Vagina (tissue), 2 donors: ENCODE results near the gene SERPINE2.

ENCODE experiments used
- POLR2A ChIP-seq, 2 donors: fragments of 450-650 bp; IDR thresholded peaks; one replicate each; pipeline ENCODE4 v1.6.1; 2017; ENCODE audit warnings: antibody characterized with exemption in 2 of 2, mild to moderate bottlenecking in 2 of 2, moderate library complexity in 2 of 2
- TF ChIP-seq, protein P1 (sequence below), 3 experiments: fragments of 450-650 bp in 2 of 3; fragments of 200-600 bp in 1 of 3; sonication (generic) in 1 of 3; IDR thresholded peaks; one replicate each; pipeline ENCODE4 v1.5.1; 2017 to 2019; ENCODE audit warnings: antibody characterized with exemption in 3 of 3, mild to moderate bottlenecking in 2 of 3, moderate library complexity in 2 of 3

GRCh38 chr2:223976635-223977226 lies 62.4 kb downstream of the SERPINE2 start:
- TF ChIP-seq, protein P1, sequence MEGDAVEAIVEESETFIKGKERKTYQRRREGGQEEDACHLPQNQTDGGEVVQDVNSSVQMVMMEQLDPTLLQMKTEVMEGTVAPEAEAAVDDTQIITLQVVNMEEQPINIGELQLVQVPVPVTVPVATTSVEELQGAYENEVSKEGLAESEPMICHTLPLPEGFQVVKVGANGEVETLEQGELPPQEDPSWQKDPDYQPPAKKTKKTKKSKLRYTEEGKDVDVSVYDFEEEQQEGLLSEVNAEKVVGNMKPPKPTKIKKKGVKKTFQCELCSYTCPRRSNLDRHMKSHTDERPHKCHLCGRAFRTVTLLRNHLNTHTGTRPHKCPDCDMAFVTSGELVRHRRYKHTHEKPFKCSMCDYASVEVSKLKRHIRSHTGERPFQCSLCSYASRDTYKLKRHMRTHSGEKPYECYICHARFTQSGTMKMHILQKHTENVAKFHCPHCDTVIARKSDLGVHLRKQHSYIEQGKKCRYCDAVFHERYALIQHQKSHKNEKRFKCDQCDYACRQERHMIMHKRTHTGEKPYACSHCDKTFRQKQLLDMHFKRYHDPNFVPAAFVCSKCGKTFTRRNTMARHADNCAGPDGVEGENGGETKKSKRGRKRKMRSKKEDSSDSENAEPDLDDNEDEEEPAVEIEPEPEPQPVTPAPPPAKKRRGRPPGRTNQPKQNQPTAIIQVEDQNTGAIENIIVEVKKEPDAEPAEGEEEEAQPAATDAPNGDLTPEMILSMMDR (IDR thresholded peaks at IDR 0.05) = no peak
- TF ChIP-seq POLR2A (IDR thresholded peaks at IDR 0.05) = no peak
